Activated CD8-positive, alpha-beta T cell treated with anti-CD3 and anti-CD28 coated beads for 36 hours (primary cell): ENCODE data around the gene ACTR6. TPM values are rescaled to one million over a fixed set of nuclear protein-coding genes. Genes with fewer than 3 reads are reported as not detected.
A peak's percentile ranks its signal among the peaks of the same experiment; 100 is the strongest.

Source experiments
- ATAC-seq: fragments of 200-7000 bp; cut with Tn5 transposase; one replicate; pipeline ENCODE4 v1.10.0; 2021; ENCODE audit warnings: mild to moderate bottlenecking, moderate library complexity
- CTCF ChIA-PET: fragments of 350-600 bp; sonication (Branson Sonifier 250); formaldehyde crosslinking; loops from one replicate; lab custom pipeline; 2021; ENCODE audit warnings: antibody characterized with exemption; lab: Charles Lee
- POLR2A ChIA-PET: fragments of 350-600 bp; sonication (Branson Sonifier 250); formaldehyde crosslinking; loops from one replicate; lab custom pipeline; 2021; ENCODE audit warnings: antibody characterized with exemption; lab: Charles Lee
- DNase-seq: peaks from one replicate; pipeline ENCODE4 v3.0.0-alpha.2; 2020
- H3K27ac Mint-ChIP-seq: one replicate; pipeline ENCODE4 v1.8.0; 2021; ENCODE audit warnings: mild to moderate bottlenecking, mixed read lengths
- H3K27me3 Mint-ChIP-seq: one replicate; pipeline ENCODE4 v1.8.0; 2021; ENCODE audit warnings: mixed read lengths
- H3K36me3 Mint-ChIP-seq: one replicate; pipeline ENCODE4 v1.8.0; 2021; ENCODE audit warnings: low read depth, mixed read lengths
- H3K4me1 Mint-ChIP-seq: one replicate; pipeline ENCODE4 v1.8.0; 2021; ENCODE audit warnings: low read depth, mixed read lengths
- H3K4me3 Mint-ChIP-seq: one replicate; pipeline ENCODE4 v1.8.0; 2021; ENCODE audit warnings: mild to moderate bottlenecking, moderate library complexity, mixed read lengths
- H3K9me3 Mint-ChIP-seq: one replicate; pipeline ENCODE4 v1.8.0; 2021; ENCODE audit warnings: mixed read lengths
- intact Hi-C: fragments of 100-400 bp; cut with micrococcal nuclease; formaldehyde crosslinking; loops from one replicate; pipeline ENCODE4 v1.10.0; 2022
- total RNA-seq, 2 experiments: library from RNA; stranded (reverse); gene quantifications; one replicate each; pipeline ENCODE4 v1.2.3, GENCODE V29; 2021
- TF ChIP-seq, protein P1 (sequence below): fragments of 200-600 bp; IDR thresholded peaks from one replicate; pipeline ENCODE4 v1.8.0; 2022; ENCODE audit warnings: antibody characterized with exemption, mild to moderate bottlenecking

ACTR6 gene
- total RNA-seq, 2 experiments from 2014 or later: 26.3 to 30.9 TPM

DNA sequence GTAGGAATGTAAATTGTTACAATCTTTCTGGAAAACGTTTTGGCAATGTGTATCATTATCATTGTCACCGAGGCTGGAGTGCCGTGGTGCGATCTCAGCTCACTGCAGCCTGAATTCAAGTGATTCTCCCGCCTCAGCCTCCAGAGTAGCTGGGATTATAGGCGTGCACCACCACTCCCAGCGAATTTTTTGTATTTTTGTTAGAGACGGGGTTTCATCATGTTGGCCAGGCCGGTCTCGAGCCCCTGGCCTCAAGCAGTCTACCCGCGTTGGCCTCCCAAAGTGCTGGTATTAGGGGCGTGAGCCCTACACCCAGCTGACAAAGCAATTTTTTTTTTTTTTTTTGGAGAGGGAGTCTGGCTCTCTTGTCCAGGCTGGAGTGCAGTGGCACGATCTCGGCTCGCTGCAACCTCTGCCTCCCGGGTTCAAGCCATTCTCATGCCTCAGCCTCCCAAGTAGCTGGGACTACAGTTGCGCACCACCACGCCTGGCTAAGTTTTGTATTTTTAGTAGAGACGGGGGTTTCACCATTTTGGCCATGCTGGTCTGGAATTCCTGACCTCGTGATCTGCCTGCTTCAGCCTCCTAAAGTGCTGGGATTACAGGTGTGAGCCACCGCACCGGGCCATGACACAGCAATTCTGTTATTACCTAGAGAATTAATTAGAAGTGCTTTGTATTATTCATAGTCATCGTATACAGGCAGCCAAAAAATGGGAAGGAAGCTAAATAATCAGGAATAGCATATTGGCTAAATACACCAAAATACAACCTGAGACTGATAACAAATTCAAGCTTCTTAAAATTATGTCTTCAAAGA, 1.2 kb downstream of the ACTR6 start:
- ChIA-PET POLR2A (interaction anchor here (1.2 to 1.3 kb wide), 2 partner anchors 47 to 49 kb away, joined by 3 read pairs; no protein-coding TSS in a partner anchor), CTCF (no interaction called here)
- peak overlapping the region; percentile 99 for H3K4me3 Mint-ChIP-seq
- TF ChIP-seq, protein P1, sequence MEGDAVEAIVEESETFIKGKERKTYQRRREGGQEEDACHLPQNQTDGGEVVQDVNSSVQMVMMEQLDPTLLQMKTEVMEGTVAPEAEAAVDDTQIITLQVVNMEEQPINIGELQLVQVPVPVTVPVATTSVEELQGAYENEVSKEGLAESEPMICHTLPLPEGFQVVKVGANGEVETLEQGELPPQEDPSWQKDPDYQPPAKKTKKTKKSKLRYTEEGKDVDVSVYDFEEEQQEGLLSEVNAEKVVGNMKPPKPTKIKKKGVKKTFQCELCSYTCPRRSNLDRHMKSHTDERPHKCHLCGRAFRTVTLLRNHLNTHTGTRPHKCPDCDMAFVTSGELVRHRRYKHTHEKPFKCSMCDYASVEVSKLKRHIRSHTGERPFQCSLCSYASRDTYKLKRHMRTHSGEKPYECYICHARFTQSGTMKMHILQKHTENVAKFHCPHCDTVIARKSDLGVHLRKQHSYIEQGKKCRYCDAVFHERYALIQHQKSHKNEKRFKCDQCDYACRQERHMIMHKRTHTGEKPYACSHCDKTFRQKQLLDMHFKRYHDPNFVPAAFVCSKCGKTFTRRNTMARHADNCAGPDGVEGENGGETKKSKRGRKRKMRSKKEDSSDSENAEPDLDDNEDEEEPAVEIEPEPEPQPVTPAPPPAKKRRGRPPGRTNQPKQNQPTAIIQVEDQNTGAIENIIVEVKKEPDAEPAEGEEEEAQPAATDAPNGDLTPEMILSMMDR: no peak
- peaks cover 17% of the 10 kb centered on the region for H3K4me1 Mint-ChIP-seq
- ATAC-seq: no peak
- intact Hi-C loops: loop anchor here (2.0 to 5.0 kb wide), 2 partner anchors 61 to 65 kb away; partner anchors contain the start of genes DEPDC4 and SCYL2
- H3K9me3 Mint-ChIP-seq: no peaks in the 10 kb centered on the region
- peak overlapping the region; percentile 100 for H3K27ac Mint-ChIP-seq
- H3K27me3 Mint-ChIP-seq: no peaks in the 10 kb centered on the region
- peaks cover 5% of the 10 kb centered on the region for H3K36me3 Mint-ChIP-seq
- no peak for DNase-seq

DNA sequence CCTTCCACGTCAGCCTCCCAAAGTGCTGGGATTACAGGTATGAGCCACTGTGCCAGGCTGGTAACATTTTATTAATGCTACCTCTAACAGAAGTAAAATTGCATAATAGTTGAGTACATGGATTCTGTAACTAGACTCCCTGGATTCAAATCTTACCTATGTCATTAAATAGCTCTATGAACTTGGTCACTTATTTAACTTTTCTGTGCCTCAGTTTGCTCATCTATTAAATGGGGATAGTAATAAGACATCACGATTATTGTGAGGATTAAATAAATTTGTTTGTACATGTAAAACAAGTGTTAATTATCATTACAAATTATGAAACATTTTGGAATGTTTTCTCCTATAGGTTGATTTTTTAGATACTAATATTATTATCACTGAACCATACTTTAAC, 6.7 kb downstream of the ACTR6 start:
- ChIA-PET CTCF (no interaction called here), POLR2A (no interaction called here)
- Mint-ChIP-seq H3K4me1 (peaks cover 12% of the 10 kb centered on the region), H3K36me3 (peaks cover 13% of the 10 kb centered on the region), H3K9me3 (no peaks in the 10 kb centered on the region), H3K27me3 (no peaks in the 10 kb centered on the region), H3K4me3 (no peak overlapping the region), H3K27ac (no peak overlapping the region)
- ATAC-seq (no peak), DNase-seq (no peak)
- TF ChIP-seq, protein P1: no peak
- intact Hi-C loops: no loop called here

DNA sequence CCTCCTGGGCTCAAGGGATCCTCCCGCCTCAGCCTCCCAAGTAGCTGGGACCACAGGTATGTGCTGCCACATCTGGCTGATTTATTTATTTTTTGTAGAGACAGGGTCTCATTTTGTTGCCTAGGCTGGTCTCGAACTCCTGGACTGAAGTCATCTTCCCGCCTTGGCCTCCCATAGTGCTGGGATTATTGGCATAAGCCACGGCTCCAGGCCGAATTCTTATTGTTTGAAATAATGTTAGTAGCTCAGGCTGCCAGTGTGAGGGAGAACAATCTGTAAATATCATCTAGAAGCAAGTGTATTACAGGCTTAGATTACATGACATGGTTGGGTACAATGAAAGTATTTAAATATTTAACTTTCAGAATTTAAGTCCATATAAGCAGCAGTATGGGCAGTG, 8.2 kb downstream of the ACTR6 start:
- Mint-ChIP-seq H3K9me3 (no peaks in the 10 kb centered on the region), H3K27ac (no peak overlapping the region), H3K4me1 (peaks cover 6% of the 10 kb centered on the region), H3K4me3 (no peak overlapping the region), H3K36me3 (peaks cover 16% of the 10 kb centered on the region), H3K27me3 (no peaks in the 10 kb centered on the region)
- CTCF ChIA-PET: no interaction called here
- intact Hi-C loops: no loop called here
- TF ChIP-seq, protein P1: no peak
- DNase-seq (no peak), ATAC-seq (no peak)
- POLR2A ChIA-PET: no interaction called here

DNA sequence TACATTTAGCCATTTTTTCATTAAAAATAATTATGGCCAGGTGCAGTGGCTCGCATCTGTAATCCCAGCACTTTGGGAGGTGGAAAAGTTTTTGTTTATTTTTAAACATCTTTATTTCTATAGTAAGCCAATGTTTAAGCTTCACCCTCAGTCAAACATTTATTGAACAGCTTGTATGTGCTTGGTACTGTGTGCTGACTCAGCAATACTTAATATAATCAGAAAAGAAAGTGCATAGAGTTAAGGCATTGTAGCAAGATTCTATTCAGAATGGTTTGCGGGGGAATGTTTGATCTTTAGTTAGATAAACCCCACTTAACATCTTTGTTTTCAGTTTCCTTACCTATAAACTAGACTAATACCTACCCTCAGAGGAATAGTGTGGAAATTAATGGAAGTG, 11.1 kb downstream of the ACTR6 start:
- no peak overlapping the region for H3K27ac Mint-ChIP-seq
- peaks cover 21% of the 10 kb centered on the region for H3K36me3 Mint-ChIP-seq
- DNase-seq (no peak), ATAC-seq (no peak)
- TF ChIP-seq, protein P1: no peak
- peaks cover 2% of the 10 kb centered on the region for H3K4me1 Mint-ChIP-seq
- POLR2A ChIA-PET: no interaction called here
- no peak overlapping the region for H3K4me3 Mint-ChIP-seq
- no peaks in the 10 kb centered on the region for H3K27me3 Mint-ChIP-seq
- H3K9me3 Mint-ChIP-seq: no peaks in the 10 kb centered on the region
- intact Hi-C loops: no loop called here
- CTCF ChIA-PET: interaction anchor here (1.0 kb wide), 1 partner anchor 11 kb away, joined by 3 read pairs; the partner anchor contains the start of gene ACTR6
